SK-N-SH treated with all-trans-retinoic acid at 6 μM for 48 hours (cell line): ENCODE results near the gene NPBWR2.

Experiments
- ARNTL ChIP-seq: fragments of 450-650 bp; formaldehyde crosslinking; IDR thresholded peaks from 2 replicates; pipeline ENCODE4 v1.5.0; 2020; ENCODE audit warnings: low read depth, mild to moderate bottlenecking, moderate library complexity, borderline replicate concordance
- BACH2 ChIP-seq: fragments of 250-450 bp; sonication (Bioruptor Pico); IDR thresholded peaks from 2 replicates; pipeline ENCODE4 v1.9.0; 2021; ENCODE audit warnings: mild to moderate bottlenecking, borderline replicate concordance
- CSDC2 ChIP-seq: fragments of 250-450 bp; sonication (Bioruptor Pico); IDR thresholded peaks from 2 replicates; pipeline ENCODE4 v1.5.0; 2020; ENCODE audit warnings: mild to moderate bottlenecking, moderate library complexity
- GLIS3 ChIP-seq: fragments of 250-450 bp; sonication (Bioruptor Pico); IDR thresholded peaks from 2 replicates; pipeline ENCODE4 v1.5.0; 2020; ENCODE audit warnings: mild to moderate bottlenecking, moderate library complexity
- POU6F1 ChIP-seq: fragments of 250-450 bp; sonication (Bioruptor Pico); IDR thresholded peaks from 2 replicates; pipeline ENCODE4 v1.8.0; 2021; ENCODE audit warnings: low read depth, mild to moderate bottlenecking, moderate library complexity, borderline replicate concordance
- SNAI2 ChIP-seq: fragments of 250-450 bp; sonication (Bioruptor Pico); IDR thresholded peaks from 2 replicates; pipeline ENCODE4 v1.5.0; 2020; ENCODE audit warnings: mild to moderate bottlenecking, moderate library complexity
- TCF4 ChIP-seq: fragments of 250-450 bp; sonication (Bioruptor Pico); IDR thresholded peaks from 2 replicates; pipeline ENCODE4 v1.8.0; 2021; ENCODE audit warnings: mild to moderate bottlenecking, moderate library complexity, borderline replicate concordance
- ZC3H10 ChIP-seq: fragments of 250-450 bp; sonication (Bioruptor Pico); IDR thresholded peaks from 2 replicates; pipeline ENCODE4 v1.5.1; 2021; ENCODE audit warnings: mild to moderate bottlenecking, moderate library complexity
- ZFP3 ChIP-seq: fragments of 250-450 bp; sonication (Bioruptor Pico); IDR thresholded peaks from 2 replicates; pipeline ENCODE4 v1.5.0; 2020; ENCODE audit warnings: mild to moderate bottlenecking, moderate library complexity
- ZFP30 ChIP-seq: fragments of 450-650 bp; formaldehyde crosslinking; IDR thresholded peaks from 2 replicates; pipeline ENCODE4 v1.5.0; 2022; ENCODE audit warnings: mild to moderate bottlenecking, moderate library complexity
- ZNF565 ChIP-seq: fragments of 450-650 bp; formaldehyde crosslinking; conservative IDR thresholded peaks from 2 replicates; pipeline ENCODE4 v1.5.0; 2020; ENCODE audit warnings: low read depth, mild to moderate bottlenecking, moderate library complexity
- ZNF8 ChIP-seq: fragments of 450-650 bp; formaldehyde crosslinking; IDR thresholded peaks from 2 replicates; pipeline ENCODE4 v1.5.0; 2020; ENCODE audit warnings: mild to moderate bottlenecking, moderate library complexity
- TF ChIP-seq, protein P1 (sequence below): fragments of 250-450 bp; sonication (Bioruptor Pico); IDR thresholded peaks from 2 replicates; pipeline ENCODE4 v1.8.0; 2020; ENCODE audit warnings: mild to moderate bottlenecking, moderate library complexity, borderline replicate concordance

GRCh38 chr20:64099086-64099786 is 8.1 kb downstream of the NPBWR2 start:
- TF ChIP-seq ZNF8 (CRISPR knock-in tag) (no peak), ARNTL (CRISPR knock-in tag) (no peak), POU6F1 (CRISPR knock-in tag) (no peak), ZFP30 (CRISPR knock-in tag) (no peak), ZC3H10 (no peak), BACH2 (CRISPR knock-in tag) (no peak), ZFP3 (CRISPR knock-in tag) (no peak), TCF4 (CRISPR knock-in tag) (no peak), CSDC2 (CRISPR knock-in tag) (no peak), GLIS3 (CRISPR knock-in tag) (no peak), ZNF565 (no peak), SNAI2 (CRISPR knock-in tag) (no peak)
- TF ChIP-seq, protein P1, sequence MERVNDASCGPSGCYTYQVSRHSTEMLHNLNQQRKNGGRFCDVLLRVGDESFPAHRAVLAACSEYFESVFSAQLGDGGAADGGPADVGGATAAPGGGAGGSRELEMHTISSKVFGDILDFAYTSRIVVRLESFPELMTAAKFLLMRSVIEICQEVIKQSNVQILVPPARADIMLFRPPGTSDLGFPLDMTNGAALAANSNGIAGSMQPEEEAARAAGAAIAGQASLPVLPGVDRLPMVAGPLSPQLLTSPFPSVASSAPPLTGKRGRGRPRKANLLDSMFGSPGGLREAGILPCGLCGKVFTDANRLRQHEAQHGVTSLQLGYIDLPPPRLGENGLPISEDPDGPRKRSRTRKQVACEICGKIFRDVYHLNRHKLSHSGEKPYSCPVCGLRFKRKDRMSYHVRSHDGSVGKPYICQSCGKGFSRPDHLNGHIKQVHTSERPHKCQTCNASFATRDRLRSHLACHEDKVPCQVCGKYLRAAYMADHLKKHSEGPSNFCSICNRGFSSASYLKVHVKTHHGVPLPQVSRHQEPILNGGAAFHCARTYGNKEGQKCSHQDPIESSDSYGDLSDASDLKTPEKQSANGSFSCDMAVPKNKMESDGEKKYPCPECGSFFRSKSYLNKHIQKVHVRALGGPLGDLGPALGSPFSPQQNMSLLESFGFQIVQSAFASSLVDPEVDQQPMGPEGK = no peak
